ENCODE results near the gene DLEC1. TPM values are rescaled to one million over a fixed set of nuclear protein-coding genes. Genes with fewer than 3 reads are reported as not detected.

DLEC1 gene
- total and polyA plus RNA-seq, 9 of the 15 experiments (the other 6 are each of a cell fraction or from before 2014, with no cell fraction given), result 0.07 to 0.08 TPM; not detected in 7

- TF ChIP-seq PCBP2 (IDR thresholded peaks at IDR 0.05; ENCODE audit: low read depth, low read length, poor library complexity, severe bottlenecking) (no peak), OTX1 (CRISPR knock-in tag; IDR thresholded peaks at IDR 0.05) (no peak), E2F1 (CRISPR knock-in tag; IDR thresholded peaks at IDR 0.05) (0 out of 2 replicates have a peak, but pooled peaks have one; percentile 29), ZNF740 (CRISPR knock-in tag; IDR thresholded peaks at IDR 0.05) (peak; percentile 78), ZNF740 (tag; IDR thresholded peaks at IDR 0.05) (no peak), TSC22D4 (tag; IDR thresholded peaks at IDR 0.05) (no peak), ZBTB40 (IDR thresholded peaks at IDR 0.05) (no peak), ZBTB40 (CRISPR knock-in tag; IDR thresholded peaks at IDR 0.05) (no peak), NFATC3 (IDR thresholded peaks at IDR 0.05) (0 out of 2 replicates have a peak, but pooled peaks have one; percentile 6), NCOR1 (IDR thresholded peaks at IDR 0.05) (no peak), ZNF79 (CRISPR knock-in tag; IDR thresholded peaks at IDR 0.05; ENCODE audit: low read depth) (no peak), TSHZ1 (CRISPR knock-in tag; IDR thresholded peaks at IDR 0.05) (no peak)
Observed at GRCh38 chr3:37994639-37994972, 44.4 kb upstream of the DLEC1 start (continued).
